IPS-NIHi11 (cell line): ENCODE measurements around the gene CT47C1.

Source experiments
- DNase-seq: peaks from one replicate; pipeline ENCODE4 v3.0.0; 2012; ENCODE audit warnings: mixed read lengths, low spot score

Gene CT47C1

DNA sequence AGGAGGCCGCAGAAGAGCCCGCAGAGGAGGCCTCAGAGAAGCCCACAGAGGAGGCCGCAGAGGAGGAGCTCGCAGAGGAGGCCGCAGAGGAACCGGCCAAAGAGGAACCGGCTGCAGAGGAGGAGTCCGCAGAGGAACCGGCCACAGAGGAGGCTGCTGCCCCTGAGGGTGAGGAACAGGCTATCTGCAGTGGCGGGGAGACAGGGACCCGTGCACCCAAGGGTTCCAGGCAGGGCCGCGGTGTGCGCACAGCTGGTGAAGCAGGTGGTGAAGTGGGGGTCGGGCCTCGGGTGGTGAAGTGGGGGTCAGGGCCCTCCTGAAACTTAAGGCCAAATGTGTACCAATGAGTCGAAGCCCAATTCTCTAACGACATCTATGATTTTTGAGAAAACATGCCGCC, 1.1 kb downstream of the CT47C1 start:
- no peak for DNase-seq

DNA sequence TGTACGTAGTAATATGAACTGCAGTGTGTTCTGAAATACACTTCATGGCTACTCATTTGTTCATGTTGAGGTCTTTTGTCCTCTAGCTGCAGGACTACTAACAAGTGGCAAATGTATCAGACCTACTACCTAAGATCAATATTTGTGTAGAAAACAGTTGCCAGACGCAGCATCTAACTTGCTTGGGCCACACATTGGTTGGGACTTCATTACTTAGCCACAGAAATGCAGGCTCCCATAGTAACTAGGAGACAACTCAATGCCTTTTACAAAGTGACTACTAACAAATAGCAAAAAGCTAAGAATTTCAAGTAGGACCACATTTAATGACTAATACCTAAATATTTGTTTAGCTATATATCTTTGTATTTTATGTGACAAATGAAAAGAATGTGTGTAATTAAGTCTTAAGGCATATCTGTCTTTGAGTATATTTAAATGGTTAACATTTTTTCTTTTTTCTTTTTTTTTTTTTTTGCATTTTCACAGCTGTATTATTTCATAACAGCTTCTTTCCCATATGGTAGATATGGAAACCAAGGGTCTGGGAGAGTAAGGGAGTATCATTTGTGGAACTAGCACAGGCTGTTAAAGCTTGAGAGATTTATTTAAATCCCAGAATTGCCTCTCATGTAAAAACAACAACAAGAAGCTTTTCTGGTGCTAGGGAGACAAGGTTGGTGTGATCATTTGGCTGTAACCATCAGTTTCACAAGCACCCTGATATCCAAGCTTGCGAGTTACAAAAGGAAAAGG, 2.7 kb downstream of the CT47C1 start:
- no peak for DNase-seq

DNA sequence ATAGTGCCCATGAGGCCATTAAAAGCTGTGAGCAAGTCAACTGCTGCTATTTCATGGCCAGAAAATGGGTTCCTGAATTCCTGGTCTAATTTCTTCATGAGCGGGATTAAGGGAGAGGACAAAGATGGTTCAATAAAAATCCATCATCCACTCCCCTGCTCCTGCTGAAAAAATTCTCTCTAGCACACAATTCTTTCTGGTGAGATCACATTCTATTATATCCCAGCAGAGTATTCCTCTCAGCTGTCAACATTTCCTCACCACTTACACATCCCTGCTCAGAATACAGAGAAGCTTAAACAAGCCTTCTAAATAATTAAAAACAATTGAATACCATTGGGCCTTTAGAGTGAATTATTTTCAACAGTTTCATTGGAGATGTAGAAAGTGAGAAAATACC, 9.5 kb downstream of the CT47C1 start:
- no peak for DNase-seq

DNA sequence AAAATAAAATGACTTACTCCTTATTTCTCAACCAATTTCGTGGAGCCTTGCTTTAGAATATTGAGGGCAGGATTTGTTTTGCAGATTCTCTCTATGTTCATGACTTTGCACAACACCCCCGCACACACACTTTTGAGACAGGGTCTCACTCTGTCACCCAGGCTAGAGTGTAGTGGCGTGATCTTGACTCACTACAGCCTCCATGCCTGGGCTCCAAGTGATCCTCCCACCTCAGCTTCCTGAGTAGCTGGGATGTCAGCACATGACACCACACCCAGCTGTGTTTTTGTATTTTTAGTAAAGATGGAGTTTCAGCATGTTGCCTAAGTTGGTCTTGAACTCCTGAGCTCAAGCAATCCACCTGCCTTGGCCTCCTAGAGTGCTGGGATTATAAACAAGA, 12.0 kb downstream of the CT47C1 start:
- no peak for DNase-seq

DNA sequence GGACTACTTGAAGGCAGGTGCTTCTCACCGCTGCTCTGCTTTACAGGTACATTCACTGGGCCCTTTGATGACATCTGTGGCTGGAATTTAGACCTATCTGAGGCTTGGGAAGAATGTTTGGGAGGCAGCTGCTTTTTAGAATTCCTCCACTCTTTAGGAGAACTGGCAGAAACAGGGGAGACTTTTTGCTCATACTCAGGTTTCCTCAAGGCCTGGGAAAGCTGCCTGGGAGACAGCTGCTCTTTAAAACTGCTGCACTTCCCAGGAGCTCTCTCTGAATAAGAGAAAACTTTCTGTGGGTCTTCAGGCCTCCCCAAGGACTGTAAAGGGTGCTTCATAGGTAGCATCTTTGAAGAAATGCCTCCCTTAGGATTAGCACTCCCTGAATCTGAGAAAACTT, 14.3 kb downstream of the CT47C1 start:
- no peak for DNase-seq

DNA sequence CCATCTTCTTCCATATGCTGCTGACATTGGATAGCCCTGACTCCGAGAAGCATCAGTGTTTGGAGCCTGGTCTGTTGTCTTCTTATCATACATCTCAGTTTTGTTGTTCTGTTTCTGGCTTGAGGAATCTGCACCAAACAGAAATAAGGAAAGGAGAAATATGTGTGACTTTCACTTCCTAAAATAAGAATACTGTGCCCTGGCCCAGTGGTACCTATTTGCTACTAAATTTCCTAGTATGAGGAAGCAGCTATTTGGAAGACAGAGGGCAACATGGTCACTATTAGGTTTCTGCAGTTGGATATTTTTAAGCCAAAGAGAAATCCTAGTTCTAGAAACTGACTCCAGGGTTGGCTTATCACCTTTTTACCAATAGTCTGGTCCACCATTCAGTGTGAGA, 16.8 kb downstream of the CT47C1 start:
- DNase-seq: no peak

DNA sequence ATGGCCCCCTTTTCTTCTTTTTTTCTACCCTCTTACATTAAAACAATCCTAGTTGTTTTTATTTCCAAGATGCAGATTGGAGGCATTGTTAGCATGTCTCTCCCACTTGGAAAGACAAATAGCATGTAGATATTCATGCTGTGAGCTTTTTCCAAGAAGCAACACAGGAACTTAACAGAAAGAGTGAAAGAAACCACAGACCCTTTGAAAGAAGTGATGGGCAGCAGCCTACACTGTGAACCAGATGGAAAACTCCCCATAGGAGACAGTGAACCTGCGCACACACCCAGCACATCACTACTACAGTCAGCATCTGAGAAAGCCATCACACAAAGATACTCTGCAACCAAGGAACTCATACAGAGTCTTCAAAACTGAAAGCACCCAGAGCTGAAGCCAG, 17.8 kb downstream of the CT47C1 start:
- no peak for DNase-seq

DNA sequence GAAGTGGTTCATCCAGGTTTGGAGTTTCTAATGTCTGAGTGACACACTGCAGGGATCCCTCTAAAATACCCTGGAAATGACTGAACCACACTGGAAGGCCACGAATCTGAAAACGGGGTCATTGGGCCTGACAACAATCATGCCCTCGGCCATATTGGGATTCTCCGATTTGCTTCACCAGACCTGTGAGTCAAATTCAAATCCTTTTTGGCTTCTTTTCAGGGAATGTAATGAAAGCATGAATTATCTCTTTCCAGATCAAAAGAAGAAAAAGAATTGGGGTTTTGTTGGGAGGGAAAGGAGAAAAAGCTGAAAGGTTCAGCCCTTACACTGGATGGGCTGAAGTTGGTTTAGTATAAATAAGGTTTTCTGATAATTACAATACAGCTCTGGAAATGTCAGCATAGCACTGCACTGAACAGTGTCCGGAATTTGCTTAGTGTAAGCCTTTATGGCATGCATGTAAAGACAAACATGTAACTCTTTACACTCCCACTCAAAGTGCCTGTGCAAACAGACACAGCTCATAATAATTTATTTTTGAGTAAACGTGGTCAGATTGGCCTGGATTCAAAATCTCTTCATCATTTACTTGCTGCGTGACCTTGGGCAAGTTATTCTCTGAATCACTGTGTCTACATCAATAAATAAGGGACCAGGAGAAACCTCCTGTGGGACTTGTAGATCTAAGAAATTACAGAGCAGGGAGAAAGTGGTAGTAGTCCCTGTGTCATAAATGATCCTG, 21.4 kb downstream of the CT47C1 start:
- DNase-seq: no peak

DNA sequence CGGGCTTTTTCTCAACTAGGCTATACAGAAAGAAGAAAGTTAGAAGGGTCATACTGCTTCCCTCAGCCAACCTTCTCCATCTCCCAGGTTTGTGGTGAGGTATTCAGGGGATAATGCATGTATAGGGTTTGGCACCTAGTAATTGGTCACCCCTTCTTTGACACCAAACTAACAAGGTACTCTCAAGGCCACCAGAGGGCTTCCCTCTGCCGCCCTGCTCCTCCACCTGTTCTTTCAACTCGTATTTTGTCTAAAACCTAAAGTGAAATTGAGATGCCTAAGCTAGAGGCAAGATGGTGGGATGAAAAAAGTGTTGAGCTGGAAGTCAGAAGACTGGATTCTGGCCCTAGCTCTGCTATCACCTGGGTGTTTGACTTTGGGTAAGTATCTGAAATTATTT, 22.0 kb downstream of the CT47C1 start:
- no peak for DNase-seq

DNA sequence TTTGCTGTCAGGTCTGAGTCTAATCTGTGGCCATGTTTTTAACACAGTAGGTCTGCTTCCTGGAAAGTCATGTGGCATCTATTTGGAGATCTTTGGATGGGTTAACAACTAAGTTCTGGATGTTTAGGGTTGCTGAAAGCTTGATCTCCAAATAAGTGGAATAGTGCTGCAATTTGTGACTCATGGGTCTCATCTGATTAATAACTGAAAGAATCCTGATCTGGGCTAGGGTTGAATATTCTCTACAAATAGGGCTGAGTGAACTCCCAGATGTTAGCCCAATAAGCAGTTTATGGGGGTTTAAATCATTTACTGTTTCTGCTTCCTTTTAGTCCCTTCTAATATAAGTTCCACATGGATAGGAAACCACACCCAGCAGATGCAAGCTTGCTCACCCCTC, 23.1 kb downstream of the CT47C1 start:
- DNase-seq: no peak

DNA sequence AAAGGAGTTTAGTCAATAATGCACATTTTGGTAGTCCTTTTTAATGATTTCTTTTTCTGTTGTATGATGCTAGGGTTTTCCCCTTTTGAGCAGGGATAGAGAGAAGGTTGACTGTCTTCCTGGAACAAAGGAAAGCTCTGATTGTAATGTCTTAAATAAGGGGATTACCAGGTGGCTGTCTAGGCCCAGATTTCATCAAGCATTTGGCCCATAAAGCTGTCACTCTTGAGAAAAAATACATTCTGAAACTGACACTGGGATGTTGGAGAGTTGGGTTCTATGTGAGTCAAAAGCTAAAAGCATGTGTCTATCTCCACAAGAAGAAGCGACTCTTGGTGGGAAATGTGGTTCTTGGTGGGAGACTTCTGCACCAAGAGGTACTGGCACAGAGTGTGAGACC, 28.4 kb downstream of the CT47C1 start:
- DNase-seq: no peak

DNA sequence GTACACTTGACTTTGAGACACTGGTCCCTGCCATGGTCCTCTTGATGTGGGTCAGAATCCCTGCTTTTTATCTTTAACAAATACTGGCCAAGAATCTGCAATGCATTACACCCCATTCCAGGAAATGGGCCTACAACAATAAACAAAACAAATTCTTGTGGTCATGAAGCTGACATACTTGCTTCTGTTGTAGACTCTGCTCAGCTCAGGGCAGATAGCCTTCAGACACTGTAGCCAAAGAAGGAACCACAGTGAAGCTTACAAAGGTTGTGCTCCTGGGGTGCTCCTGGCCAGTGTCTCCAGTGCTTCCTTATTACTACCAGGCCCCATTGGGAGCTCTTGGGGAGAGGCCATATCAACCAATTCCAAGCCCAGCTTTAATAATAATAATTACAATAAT, 33.0 kb downstream of the CT47C1 start:
- DNase-seq: no peak

DNA sequence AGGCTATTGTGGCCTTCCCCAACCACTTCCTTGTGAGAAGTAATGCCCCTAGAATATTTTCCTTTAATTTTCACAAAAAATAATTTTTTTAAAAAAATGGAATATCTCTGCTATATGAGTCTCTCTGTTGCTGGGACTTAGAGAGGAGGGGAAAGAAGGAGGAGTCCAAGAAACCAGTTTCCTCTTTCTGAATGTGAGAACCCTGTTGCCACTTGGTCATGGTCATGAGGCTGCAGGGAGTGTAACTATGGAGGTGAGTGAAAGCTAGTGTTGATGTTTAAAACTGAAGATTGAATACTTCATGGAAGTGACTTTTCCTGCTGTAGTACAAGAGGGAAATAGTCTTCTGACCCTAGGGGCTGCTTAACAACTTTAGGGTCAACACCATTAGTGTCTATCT, 34.4 kb downstream of the CT47C1 start:
- no peak for DNase-seq

DNA sequence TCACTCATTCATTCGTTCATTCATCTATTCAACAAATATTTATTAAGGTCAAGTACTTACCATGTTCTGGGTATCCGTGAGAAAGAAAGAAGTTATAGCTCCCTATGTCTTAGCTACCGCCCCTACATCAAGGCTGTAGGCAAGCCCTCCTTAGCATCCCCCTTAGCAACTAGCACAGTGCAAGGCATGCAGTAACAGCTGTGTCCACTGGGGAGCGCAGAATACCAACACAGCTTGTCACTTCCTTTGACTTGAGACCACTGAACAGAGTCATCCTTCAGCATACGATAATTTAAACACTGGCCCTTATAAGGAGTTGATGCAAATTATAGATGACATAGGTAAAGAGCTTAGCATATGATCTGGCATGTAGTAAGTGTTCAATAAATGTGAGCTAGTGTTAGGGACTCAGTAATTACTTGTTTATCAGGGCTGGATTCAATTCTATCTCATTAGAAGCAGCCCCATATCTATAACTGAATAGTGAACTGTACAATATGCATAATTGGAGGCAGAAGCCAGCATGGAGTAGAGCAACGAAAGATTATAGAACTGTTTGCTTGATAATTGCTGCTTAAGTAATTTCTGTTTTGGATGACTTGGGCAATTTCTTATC, 46.1 kb downstream of the CT47C1 start:
- DNase-seq: peak; percentile 67

DNA sequence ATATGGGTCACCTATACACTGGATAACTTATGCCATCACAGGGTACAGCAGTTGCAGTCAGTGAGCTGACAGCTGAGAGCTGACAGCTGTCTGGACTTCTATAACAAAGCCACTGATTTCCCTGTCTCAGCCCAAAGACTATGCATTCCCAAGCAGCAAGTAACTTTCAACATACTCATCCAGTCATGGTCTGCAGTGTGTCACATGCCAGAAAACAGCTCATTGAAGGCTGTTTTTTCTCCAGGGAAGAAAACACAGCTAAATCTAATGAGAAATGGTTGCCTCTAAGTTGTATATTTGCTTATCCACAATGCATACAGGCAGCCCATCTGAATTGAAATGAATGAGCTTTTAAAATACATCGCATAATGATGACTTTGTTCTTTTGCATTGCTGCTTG, 48.5 kb downstream of the CT47C1 start:
- DNase-seq: no peak
